Esophagus muscularis mucosa (tissue), 4 donors: Measurements from ENCODE around the gene PFAS. TPM values are rescaled to one million over a fixed set of nuclear protein-coding genes. Genes with fewer than 3 reads are reported as not detected.

ENCODE experiments used
- DNase-seq: peaks from one replicate; pipeline ENCODE4 v3.0.0-alpha.2; 2017; ENCODE audit errors: extremely low spot score
- H3K27ac ChIP-seq, 4 donors: fragments of 200-600 bp; sonication (generic); replicated peaks in 1 of 4; 1 replicate in 3 of 4; 2 replicates in 1 of 4; pipeline ENCODE4 v1.5.1; 2016 to 2019; ENCODE audit warnings: mild to moderate bottlenecking in 1 of 4
- H3K27me3 ChIP-seq, 4 donors: fragments of 200-600 bp; sonication (generic); one replicate each; pipeline versions ENCODE4 v1.5.1 to v1.6.0; 2016 to 2019
- H3K36me3 ChIP-seq, 4 donors: fragments of 200-600 bp; sonication (generic); one replicate each; pipeline ENCODE4 v1.5.1; 2016 to 2019
- H3K4me1 ChIP-seq, 4 donors: fragments of 200-600 bp; sonication (generic); one replicate each; pipeline ENCODE4 v1.5.1; 2016 to 2019
- H3K4me3 ChIP-seq, 4 donors: fragments of 200-600 bp; sonication (generic); 1 replicate in 2 of 4; 2 replicates in 2 of 4; pipeline ENCODE4 v1.5.1; 2016 to 2019; ENCODE audit warnings: mild to moderate bottlenecking in 4 of 4, moderate library complexity in 1 of 4
- H3K9me3 ChIP-seq, 4 donors: fragments of 200-600 bp; sonication (generic); 1 replicate in 3 of 4; 2 replicates in 1 of 4; pipeline ENCODE4 v1.5.1; 2016 to 2019
- CTCF ChIP-seq, 3 experiments: fragments of 200-600 bp in 2 of 3; fragments of 450-650 bp in 1 of 3; sonication (generic) in 2 of 3; IDR thresholded peaks; one replicate each; pipeline ENCODE4 v1.5.1; 2017 to 2019; ENCODE audit warnings: antibody characterized with exemption in 3 of 3, mild to moderate bottlenecking in 2 of 3, moderate library complexity in 1 of 3
- EP300 ChIP-seq: sonication (generic); formaldehyde crosslinking; IDR thresholded peaks from one replicate; pipeline ENCODE4 v1.6.1; 2017; ENCODE audit warnings: antibody characterized with exemption
- POLR2A ChIP-seq: fragments of 450-650 bp; IDR thresholded peaks from one replicate; pipeline ENCODE4 v1.6.1; 2017; ENCODE audit warnings: antibody characterized with exemption, moderate library complexity, mild to moderate bottlenecking, low read depth
- POLR2AphosphoS5 ChIP-seq, 2 donors: sonication (generic); formaldehyde crosslinking; IDR thresholded peaks; one replicate each; pipeline ENCODE4 v1.6.1; 2017; ENCODE audit warnings: antibody characterized with exemption in 2 of 2
- WGBS: methylation state at CpG from one replicate; pipeline ENCODE4 v1.1.5; 2018; 5-methylcytosine and 5-hydroxymethylcytosine counted together
- intact Hi-C: fragments of 100-400 bp; cut with DNase I; formaldehyde crosslinking; loops from one replicate; pipeline ENCODE4 v1.15.1; 2023
- total RNA-seq, 4 donors: library from RNA; depleted of rRNA; stranded (reverse); fragments of >200 nt; gene quantifications; one replicate each; pipeline versions ENCODE4 v1.1.0 to v1.2.1, GENCODE V29; 2016

Gene PFAS
- total RNA-seq, 4 donors from 2014 or later = 8.8 to 15.2 (median 11.2) TPM

GRCh38 chr17:8289103-8289397 lies 40.0 kb downstream of the PFAS start:
- H3K4me1 ChIP-seq = peaks cover 14 to 29% (median 20%) of the 10 kb centered on the region in 4 donors
- WGBS = 12% methylated on average over 4 of the region's 17 CpGs
- intact Hi-C loops = loop anchor here (5.0 to 10.0 kb wide), 2 partner anchors 42 to 84 kb away; partner anchors contain the start of genes CTC1 and PFAS
- no peaks in the 10 kb centered on the region for H3K9me3 ChIP-seq
- peak overlapping the region; percentile 68 to 86 (median 71) for H3K4me3 ChIP-seq
- TF ChIP-seq CTCF (IDR thresholded peaks at IDR 0.05) (no peak), EP300 (no peak)
- no peak for DNase-seq
- no peaks in the 10 kb centered on the region for H3K27me3 ChIP-seq
- peak overlapping the region; percentile 85 to 95 (median 91) for H3K27ac ChIP-seq
- H3K36me3 ChIP-seq = peaks cover 0 to 5% (median 0%) of the 10 kb centered on the region in 4 donors

GRCh38 chr17:8290043-8290442 lies 41.0 kb downstream of the PFAS start:
- Histone ChIP-seq H3K9me3 (no peaks in the 10 kb centered on the region), H3K4me1 (peaks cover 20 to 39% (median 30%) of the 10 kb centered on the region in 4 donors), H3K27ac (no peak overlapping the region), H3K4me3 (no peak overlapping the region), H3K27me3 (no peaks in the 10 kb centered on the region), H3K36me3 (peaks cover 0 to 5% (median 0%) of the 10 kb centered on the region in 4 donors)
- TF ChIP-seq CTCF (IDR thresholded peaks at IDR 0.05) = no peak
- no peak for TF ChIP-seq POLR2AphosphoS5 (IDR thresholded peaks at IDR 0.05)
- TF ChIP-seq EP300 = no peak
- TF ChIP-seq POLR2A = no peak
- no peak for DNase-seq
- intact Hi-C loops = no loop called here
- WGBS = 76% methylated on average over 3 of the region's 3 CpGs

- Histone ChIP-seq H3K36me3 (peaks cover 0 to 5% (median 0%) of the 10 kb centered on the region in 4 donors), H3K27me3 (no peaks in the 10 kb centered on the region), H3K27ac (no peak overlapping the region), H3K4me1 (peaks cover 22 to 45% (median 34%) of the 10 kb centered on the region in 4 donors), H3K4me3 (no peak overlapping the region), H3K9me3 (no peaks in the 10 kb centered on the region)
- WGBS = 78% methylated on average over 5 of the region's 5 CpGs
- DNase-seq = no peak
- TF ChIP-seq POLR2AphosphoS5 (IDR thresholded peaks at IDR 0.05) (no peak), POLR2A (no peak)
- intact Hi-C loops = no loop called here
Observed at GRCh38 chr17:8292639-8293395, 43.7 kb downstream of the PFAS start.

- peaks cover 14 to 36% (median 25%) of the 10 kb centered on the region in 4 donors for H3K4me1 ChIP-seq
- peak overlapping the region in 1 of 4 donors; percentile 75 for H3K4me3 ChIP-seq
- no peak for DNase-seq
- intact Hi-C loops = no loop called here
- no peaks in the 10 kb centered on the region for H3K27me3 ChIP-seq
- peaks cover 0 to 5% (median 0%) of the 10 kb centered on the region in 4 donors for H3K36me3 ChIP-seq
- H3K9me3 ChIP-seq = no peaks in the 10 kb centered on the region
- H3K27ac ChIP-seq = peak overlapping the region; percentile 87 to 91 (median 90)
- no CpG with 5 or more reads among the region's 9 CpGs for WGBS
- TF ChIP-seq CTCF (IDR thresholded peaks at IDR 0.05) (no peak), POLR2AphosphoS5 (IDR thresholded peaks at IDR 0.05) (no peak), POLR2A (no peak), EP300 (no peak)
Observed at GRCh38 chr17:8294361-8294760, 45.3 kb downstream of the PFAS start.

GRCh38 chr17:8294814-8295316 lies 45.8 kb downstream of the PFAS start:
- intact Hi-C loops = no loop called here
- no peak for TF ChIP-seq POLR2AphosphoS5 (IDR thresholded peaks at IDR 0.05)
- no peak for DNase-seq
- peak overlapping the region; percentile 87 to 91 (median 90) for H3K27ac ChIP-seq
- H3K27me3 ChIP-seq = no peaks in the 10 kb centered on the region
- no peaks in the 10 kb centered on the region for H3K9me3 ChIP-seq
- peak overlapping the region; percentile 61 to 81 (median 72) for H3K4me3 ChIP-seq
- 6% methylated on average over 14 of the region's 15 CpGs for WGBS
- H3K36me3 ChIP-seq = peaks cover 0 to 5% (median 0%) of the 10 kb centered on the region in 4 donors
- peaks cover 10 to 31% (median 20%) of the 10 kb centered on the region in 4 donors for H3K4me1 ChIP-seq
